Parathyroid adenoma (tissue), 2 donors: ENCODE data around the gene MAGI1.

ENCODE experiments used
- H2AFZ ChIP-seq: fragments of 300-600 bp; sonication (generic); one replicate; pipeline ENCODE4 v1.7.0; 2017; ENCODE audit warnings: antibody characterized with exemption, mild to moderate bottlenecking
- H3K27ac ChIP-seq: fragments of 300-600 bp; sonication (generic); one replicate; pipeline ENCODE4 v1.7.0; 2017
- H3K27me3 ChIP-seq: fragments of 300-600 bp; sonication (generic); one replicate; pipeline ENCODE4 v1.7.0; 2017; ENCODE audit warnings: low read length; ENCODE audit not compliant: control insufficient read depth, insufficient read depth
- H3K36me3 ChIP-seq: fragments of 300-600 bp; sonication (generic); one replicate; pipeline ENCODE4 v1.7.0; 2017; ENCODE audit warnings: low read length; ENCODE audit not compliant: control insufficient read depth, insufficient read depth
- H3K4me1 ChIP-seq: fragments of 300-600 bp; sonication (generic); one replicate; pipeline ENCODE4 v1.7.0; 2017; ENCODE audit warnings: control low read depth
- H3K4me2 ChIP-seq: fragments of 300-600 bp; sonication (generic); one replicate; pipeline ENCODE4 v1.7.0; 2017; ENCODE audit warnings: low read length
- H3K4me3 ChIP-seq: fragments of 300-600 bp; sonication (generic); one replicate; pipeline ENCODE4 v1.7.0; 2017; ENCODE audit warnings: low read depth, low read length
- H3K79me2 ChIP-seq: fragments of 300-600 bp; sonication (generic); one replicate; pipeline ENCODE4 v1.7.0; 2017; ENCODE audit warnings: control low read depth
- H3K9ac ChIP-seq: fragments of 300-600 bp; sonication (generic); one replicate; pipeline ENCODE4 v1.7.0; 2017; ENCODE audit warnings: mild to moderate bottlenecking
- H3K9me3 ChIP-seq: fragments of 300-600 bp; sonication (generic); one replicate; pipeline ENCODE4 v1.7.0; 2017; ENCODE audit warnings: low read length; ENCODE audit not compliant: control insufficient read depth
- TF ChIP-seq, protein P1 (sequence below): fragments of 300-600 bp; sonication (generic); IDR thresholded peaks from one replicate; pipeline ENCODE4 v1.7.0; 2017; ENCODE audit warnings: antibody characterized with exemption, mild to moderate bottlenecking
- donor health status: primary hyperparathyroidism.

The MAGI1 gene

DNA sequence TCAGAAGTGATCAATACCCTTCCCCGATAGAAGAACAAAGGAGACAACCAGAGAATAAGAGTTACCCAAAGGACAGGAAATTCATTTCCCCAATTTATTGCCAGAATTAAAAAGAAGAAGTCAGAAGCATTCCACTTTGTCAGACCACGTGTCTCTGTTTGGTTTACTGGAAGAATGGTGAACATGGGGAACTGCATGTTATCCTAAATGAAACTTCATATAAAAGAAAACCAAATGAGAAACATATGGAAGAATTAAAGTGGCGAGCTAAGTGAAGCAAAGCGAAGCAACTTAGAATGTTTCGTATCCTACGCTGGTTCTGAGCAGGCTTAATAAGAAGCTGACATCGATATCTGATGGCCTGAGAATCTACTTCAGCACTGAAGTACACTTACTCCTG lies 190.7 kb downstream of the MAGI1 start:
- TF ChIP-seq, protein P1, sequence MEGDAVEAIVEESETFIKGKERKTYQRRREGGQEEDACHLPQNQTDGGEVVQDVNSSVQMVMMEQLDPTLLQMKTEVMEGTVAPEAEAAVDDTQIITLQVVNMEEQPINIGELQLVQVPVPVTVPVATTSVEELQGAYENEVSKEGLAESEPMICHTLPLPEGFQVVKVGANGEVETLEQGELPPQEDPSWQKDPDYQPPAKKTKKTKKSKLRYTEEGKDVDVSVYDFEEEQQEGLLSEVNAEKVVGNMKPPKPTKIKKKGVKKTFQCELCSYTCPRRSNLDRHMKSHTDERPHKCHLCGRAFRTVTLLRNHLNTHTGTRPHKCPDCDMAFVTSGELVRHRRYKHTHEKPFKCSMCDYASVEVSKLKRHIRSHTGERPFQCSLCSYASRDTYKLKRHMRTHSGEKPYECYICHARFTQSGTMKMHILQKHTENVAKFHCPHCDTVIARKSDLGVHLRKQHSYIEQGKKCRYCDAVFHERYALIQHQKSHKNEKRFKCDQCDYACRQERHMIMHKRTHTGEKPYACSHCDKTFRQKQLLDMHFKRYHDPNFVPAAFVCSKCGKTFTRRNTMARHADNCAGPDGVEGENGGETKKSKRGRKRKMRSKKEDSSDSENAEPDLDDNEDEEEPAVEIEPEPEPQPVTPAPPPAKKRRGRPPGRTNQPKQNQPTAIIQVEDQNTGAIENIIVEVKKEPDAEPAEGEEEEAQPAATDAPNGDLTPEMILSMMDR = no peak
- H3K27ac ChIP-seq = no peak overlapping the region
- H3K4me3 ChIP-seq = no peak overlapping the region
- no peaks in the 10 kb centered on the region for H3K27me3 ChIP-seq
- no peaks in the 10 kb centered on the region for H3K9me3 ChIP-seq
- peaks cover under 1% of the 10 kb centered on the region for H3K79me2 ChIP-seq
- no peaks in the 10 kb centered on the region for H3K4me1 ChIP-seq
- H3K36me3 ChIP-seq = no peaks in the 10 kb centered on the region
- no peak overlapping the region for H3K9ac ChIP-seq
- no peak overlapping the region for H3K4me2 ChIP-seq
- no peak overlapping the region for H2AFZ ChIP-seq

DNA sequence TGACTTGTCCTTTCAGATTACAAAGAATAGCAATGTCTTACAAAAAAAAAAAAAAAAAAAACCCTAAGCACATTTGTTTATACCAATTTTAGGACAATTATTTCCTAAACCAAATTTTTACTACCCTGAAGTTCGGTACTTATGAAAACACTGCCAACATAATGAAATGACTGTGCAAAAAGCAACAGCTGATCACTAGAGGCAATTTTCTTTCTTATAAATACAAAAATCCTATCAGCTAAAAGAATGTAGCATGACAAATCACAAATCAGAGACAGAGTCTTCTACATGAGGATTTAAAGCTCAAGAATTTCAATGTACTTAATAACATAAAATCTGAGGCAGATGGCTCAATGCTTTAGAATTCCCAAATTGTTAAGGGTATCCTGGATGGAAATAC lies 191.8 kb downstream of the MAGI1 start:
- Histone ChIP-seq H3K9me3 (no peaks in the 10 kb centered on the region), H3K4me1 (no peaks in the 10 kb centered on the region), H3K27ac (no peak overlapping the region), H3K4me2 (no peak overlapping the region), H2AFZ (no peak overlapping the region), H3K79me2 (peaks cover 3% of the 10 kb centered on the region), H3K4me3 (no peak overlapping the region), H3K9ac (no peak overlapping the region), H3K27me3 (no peaks in the 10 kb centered on the region), H3K36me3 (no peaks in the 10 kb centered on the region)
- TF ChIP-seq, protein P1 = no peak

DNA sequence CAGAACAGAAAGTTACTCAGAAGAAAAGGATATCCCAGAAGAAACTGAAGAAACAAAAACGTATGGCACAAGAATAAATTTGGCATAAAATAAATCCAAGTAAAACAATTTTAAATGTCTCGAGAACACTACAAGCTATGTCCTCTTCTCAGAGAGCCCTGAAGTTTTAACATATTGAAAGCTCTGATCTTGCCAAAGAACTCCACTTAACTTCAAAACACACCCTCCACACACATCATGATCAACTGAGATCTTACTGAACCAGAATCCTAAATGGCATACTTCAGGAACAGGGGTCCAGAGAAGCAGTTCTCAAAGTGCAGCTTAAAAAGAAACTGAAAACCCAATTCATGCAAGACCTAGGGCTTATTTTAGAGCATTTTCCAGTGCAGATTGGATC lies 194.3 kb downstream of the MAGI1 start:
- Histone ChIP-seq H2AFZ (no peak overlapping the region), H3K4me1 (no peaks in the 10 kb centered on the region), H3K27ac (no peak overlapping the region), H3K4me3 (no peak overlapping the region), H3K27me3 (no peaks in the 10 kb centered on the region), H3K9ac (no peak overlapping the region), H3K4me2 (peak overlapping the region; percentile 28), H3K9me3 (no peaks in the 10 kb centered on the region), H3K79me2 (peaks cover 3% of the 10 kb centered on the region), H3K36me3 (no peaks in the 10 kb centered on the region)
- TF ChIP-seq, protein P1 = no peak

DNA sequence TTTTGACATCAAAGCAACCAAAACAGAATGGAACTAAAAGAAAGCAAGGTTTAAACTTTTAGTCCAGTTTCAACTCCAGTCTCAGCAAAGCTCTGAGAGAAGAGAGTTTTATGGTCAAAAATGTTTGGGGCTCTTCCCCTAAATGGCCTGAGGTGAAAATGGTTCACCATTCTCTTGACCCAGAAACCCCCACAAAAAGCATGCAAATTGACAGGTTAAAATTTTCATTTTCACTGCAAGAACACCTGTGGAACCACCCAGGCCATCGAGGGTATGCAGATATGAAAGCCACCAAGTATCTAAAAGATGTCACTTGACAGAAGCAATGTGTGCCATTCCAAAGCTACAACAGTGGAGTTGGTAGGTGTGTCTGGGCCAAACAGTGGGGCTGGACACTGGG lies 195.0 kb downstream of the MAGI1 start:
- H3K79me2 ChIP-seq = peaks cover 3% of the 10 kb centered on the region
- no peaks in the 10 kb centered on the region for H3K27me3 ChIP-seq
- no peak overlapping the region for H3K9ac ChIP-seq
- no peak overlapping the region for H2AFZ ChIP-seq
- H3K4me2 ChIP-seq = no peak overlapping the region
- no peaks in the 10 kb centered on the region for H3K4me1 ChIP-seq
- no peaks in the 10 kb centered on the region for H3K9me3 ChIP-seq
- H3K4me3 ChIP-seq = no peak overlapping the region
- no peaks in the 10 kb centered on the region for H3K36me3 ChIP-seq
- TF ChIP-seq, protein P1 = no peak
- no peak overlapping the region for H3K27ac ChIP-seq

DNA sequence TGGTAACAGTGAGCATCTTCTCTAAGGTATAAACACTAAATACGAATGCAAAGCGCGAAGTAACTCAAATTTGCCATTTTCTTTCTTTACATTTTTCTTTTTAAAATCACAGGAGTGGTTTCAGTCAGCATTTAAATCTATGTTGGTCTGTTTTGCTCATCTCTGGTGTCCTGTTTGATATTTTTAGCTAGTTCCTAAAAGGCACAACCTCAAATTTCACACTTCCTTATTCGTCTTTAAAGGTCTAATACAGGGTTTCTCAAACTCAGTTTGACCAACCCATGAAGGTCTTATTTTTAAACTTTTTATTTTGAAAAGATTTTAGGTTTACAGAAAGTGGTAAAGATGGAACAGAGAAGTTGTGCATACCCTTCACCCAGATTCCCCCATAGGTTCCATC lies 201.1 kb downstream of the MAGI1 start:
- H3K9me3 ChIP-seq = no peaks in the 10 kb centered on the region
- H3K4me2 ChIP-seq = no peak overlapping the region
- H2AFZ ChIP-seq = no peak overlapping the region
- H3K9ac ChIP-seq = no peak overlapping the region
- H3K27me3 ChIP-seq = no peaks in the 10 kb centered on the region
- TF ChIP-seq, protein P1 = no peak
- H3K4me1 ChIP-seq = peaks cover 3% of the 10 kb centered on the region
- no peaks in the 10 kb centered on the region for H3K79me2 ChIP-seq
- H3K36me3 ChIP-seq = no peaks in the 10 kb centered on the region
- no peak overlapping the region for H3K27ac ChIP-seq
- no peak overlapping the region for H3K4me3 ChIP-seq
